Bronchial epithelial cell (primary cell): ENCODE data around the gene FHL1. TPM values are rescaled to one million over a fixed set of nuclear protein-coding genes. Genes with fewer than 3 reads are reported as not detected.

Source experiments
- DNase-seq: peaks from one replicate; pipeline ENCODE4 v3.0.0-alpha.2; 2010; ENCODE audit warnings: low read depth
- FAIRE-seq: peaks from 2 replicates; lab custom pipeline; 2011; peaks lifted over from hg19 to GRCh38; lab: Jason Lieb, UNC
- H3K27me3 ChIP-seq: 2 replicates; pipeline ENCODE4 v1.5.1; 2011; ENCODE audit warnings: low read length; ENCODE audit not compliant: control insufficient read depth, insufficient read depth
- H3K36me3 ChIP-seq: 2 replicates; pipeline ENCODE4 v1.5.1; 2011; ENCODE audit warnings: low read length; ENCODE audit not compliant: control insufficient read depth, insufficient read depth
- H3K4me3 ChIP-seq: 2 replicates; pipeline ENCODE4 v1.5.1; 2011; ENCODE audit warnings: mild to moderate bottlenecking, low read depth, low read length, control low read depth
- total RNA-seq: library from RNA; depleted of rRNA; stranded (reverse); fragments of >200 nt; gene quantifications from 2 replicates; pipeline ENCODE4 v1.2.1, GENCODE V29; 2014
- TF ChIP-seq, protein P1 (sequence below): IDR thresholded peaks from 2 replicates; pipeline ENCODE4 v1.5.1; 2011; ENCODE audit warnings: mild to moderate bottlenecking, moderate library complexity, low read length, control low read depth, inconsistent platforms; ENCODE audit not compliant: insufficient read depth, severe bottlenecking

FHL1 gene
- total RNA-seq, 1 donor from 2014 or later, result 45.5 TPM

DNA sequence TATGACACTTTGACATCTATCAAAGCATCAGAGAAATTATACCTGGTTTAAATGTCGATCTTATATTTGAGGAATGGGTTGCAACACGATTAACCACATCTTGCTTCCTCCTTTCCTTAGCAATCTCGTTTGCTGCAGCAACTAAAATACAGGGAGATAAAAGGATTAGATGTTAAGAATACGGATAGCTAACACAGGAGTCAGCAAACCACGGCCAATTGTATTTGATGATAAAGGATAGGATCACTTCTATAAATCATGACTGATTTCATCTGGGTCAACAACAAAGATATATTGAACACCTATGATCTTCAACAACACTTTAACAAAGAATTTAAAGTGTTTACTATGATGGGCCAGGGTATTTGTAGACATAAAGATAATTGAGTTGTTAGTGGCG is 98.9 kb downstream of the FHL1 start:
- DNase-seq (no peak), FAIRE-seq (no peak)
- Histone ChIP-seq H3K36me3 (peaks cover 3% of the 10 kb centered on the region), H3K4me3 (no peak overlapping the region), H3K27me3 (no peaks in the 10 kb centered on the region)
- TF ChIP-seq, protein P1, sequence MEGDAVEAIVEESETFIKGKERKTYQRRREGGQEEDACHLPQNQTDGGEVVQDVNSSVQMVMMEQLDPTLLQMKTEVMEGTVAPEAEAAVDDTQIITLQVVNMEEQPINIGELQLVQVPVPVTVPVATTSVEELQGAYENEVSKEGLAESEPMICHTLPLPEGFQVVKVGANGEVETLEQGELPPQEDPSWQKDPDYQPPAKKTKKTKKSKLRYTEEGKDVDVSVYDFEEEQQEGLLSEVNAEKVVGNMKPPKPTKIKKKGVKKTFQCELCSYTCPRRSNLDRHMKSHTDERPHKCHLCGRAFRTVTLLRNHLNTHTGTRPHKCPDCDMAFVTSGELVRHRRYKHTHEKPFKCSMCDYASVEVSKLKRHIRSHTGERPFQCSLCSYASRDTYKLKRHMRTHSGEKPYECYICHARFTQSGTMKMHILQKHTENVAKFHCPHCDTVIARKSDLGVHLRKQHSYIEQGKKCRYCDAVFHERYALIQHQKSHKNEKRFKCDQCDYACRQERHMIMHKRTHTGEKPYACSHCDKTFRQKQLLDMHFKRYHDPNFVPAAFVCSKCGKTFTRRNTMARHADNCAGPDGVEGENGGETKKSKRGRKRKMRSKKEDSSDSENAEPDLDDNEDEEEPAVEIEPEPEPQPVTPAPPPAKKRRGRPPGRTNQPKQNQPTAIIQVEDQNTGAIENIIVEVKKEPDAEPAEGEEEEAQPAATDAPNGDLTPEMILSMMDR, result no peak

DNA sequence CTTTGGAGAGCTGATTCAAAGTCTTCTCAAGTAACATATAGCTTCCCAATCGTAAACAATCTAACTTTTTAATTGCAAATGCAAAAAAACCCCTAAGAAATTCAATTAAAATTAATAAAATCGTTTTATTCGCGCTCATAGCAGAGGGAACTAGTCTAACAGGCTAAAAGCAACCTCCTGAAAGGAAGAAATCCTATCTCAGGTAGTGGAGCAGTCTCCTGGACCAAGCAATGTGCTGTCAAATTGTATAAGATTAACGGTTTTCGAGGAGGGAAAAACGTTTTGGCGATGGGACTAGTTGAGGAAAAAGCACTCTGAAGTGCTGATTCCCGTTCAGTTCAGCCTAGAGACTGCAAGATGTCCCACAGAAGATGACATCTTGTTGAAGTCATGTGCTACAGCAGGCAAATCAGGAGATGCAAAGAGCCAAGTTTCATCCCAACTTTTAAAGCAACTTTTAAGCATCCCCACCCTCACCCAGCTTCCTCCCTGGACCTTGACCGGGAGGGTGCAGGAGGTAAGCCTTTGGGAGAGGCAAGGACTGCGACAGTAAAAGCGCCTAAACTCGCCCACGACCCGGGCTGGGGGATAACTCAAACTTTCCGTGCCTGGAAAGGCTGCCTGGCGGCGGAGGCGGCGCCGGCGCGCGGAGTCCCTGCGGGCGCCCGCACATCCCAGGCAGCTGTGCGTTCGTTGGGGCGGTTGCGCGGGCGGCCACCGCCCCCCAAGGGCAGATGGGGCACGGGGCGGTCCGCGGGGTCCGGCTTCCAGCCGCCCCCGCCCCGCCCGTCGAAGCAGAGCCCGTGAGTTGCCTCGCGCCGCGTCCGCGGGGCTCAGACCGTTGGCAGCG is 103.1 kb downstream of the FHL1 start:
- no peaks in the 10 kb centered on the region for H3K36me3 ChIP-seq
- H3K27me3 ChIP-seq, result no peaks in the 10 kb centered on the region
- peak overlapping the region; percentile 62 for H3K4me3 ChIP-seq
- TF ChIP-seq, protein P1, result no peak
- DNase-seq, result peak; percentile 10
- FAIRE-seq, result no peak

DNA sequence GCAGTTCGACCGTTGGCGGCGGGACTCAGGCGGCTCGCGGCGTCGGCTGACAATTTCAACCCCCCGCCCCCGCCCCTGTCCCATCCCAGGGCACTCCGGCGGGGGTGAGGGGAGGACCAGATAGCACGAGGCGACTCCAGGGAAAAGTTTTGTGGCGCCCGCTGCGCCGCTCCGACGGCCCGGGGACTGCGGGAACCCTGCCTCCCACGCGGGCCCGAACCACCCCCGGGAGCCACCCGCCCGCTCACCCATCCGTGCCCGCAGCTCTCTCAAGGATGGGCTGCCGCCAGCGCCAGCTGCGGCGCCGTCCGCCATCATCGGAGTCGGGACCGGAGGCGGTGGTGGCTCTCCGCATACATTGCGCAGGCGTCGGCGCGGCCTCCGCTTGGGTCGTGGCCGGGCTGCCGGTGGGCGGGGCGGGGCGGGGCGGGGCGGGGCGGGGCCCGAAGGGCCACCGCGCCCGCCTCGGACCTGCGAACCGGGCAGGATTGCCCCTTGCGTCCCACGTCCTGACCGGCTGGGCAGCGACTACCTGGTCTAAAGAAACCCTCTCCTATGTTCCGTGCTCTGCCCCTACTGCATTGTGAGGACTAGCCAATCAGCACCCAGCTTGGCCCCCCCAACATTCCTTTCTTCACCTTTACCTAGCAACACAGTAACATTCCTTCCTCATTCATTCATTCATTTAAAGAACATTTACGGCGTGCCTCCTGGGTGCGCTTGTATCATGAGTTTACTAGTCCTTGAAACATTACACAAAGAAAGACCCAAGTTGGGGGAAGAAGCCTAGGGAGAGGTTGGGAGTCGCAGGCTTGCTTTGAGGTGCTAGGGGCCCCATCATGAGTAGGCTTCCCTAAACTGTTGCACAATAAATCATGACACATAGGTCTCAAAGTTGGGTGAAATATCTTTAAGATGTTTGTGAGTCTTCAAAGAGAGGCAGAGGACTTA is 104.0 kb downstream of the FHL1 start, which contains the start of gene MAP7D3:
TSS of gene MAP7D3 (minus strand) at position 360 of the 951 bp plus-strand sequence. CDS start at position 318, 42 bp downstream.
- FAIRE-seq (no peak), DNase-seq (peak; percentile 67)
- Histone ChIP-seq H3K4me3 (peak within 1 kb of the TSS; percentile 62), H3K27me3 (no peaks in the 10 kb centered on the region), H3K36me3 (no peaks in the 10 kb centered on the region)
- TF ChIP-seq, protein P1, result no peak

DNA sequence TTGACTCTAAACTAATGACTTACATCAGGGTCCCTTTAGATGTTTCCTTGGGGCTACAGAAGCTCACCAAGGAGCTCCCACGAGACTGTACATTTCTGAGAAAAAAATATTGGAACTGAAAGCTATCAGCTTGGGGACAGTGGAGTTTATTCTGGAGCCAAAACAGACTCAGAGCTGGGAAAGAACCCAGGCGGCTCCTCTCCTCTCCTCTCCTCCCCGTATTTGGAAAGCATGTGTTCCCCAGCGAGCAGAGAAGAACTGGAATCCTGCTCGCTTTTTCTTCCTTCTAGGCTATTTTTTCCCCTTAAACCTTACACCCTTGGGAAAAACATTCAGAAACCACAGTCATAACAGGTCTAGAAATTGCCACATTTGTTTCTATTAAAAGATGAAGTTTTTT is 108.2 kb downstream of the FHL1 start:
- no peaks in the 10 kb centered on the region for H3K27me3 ChIP-seq
- TF ChIP-seq, protein P1, result no peak
- no peaks in the 10 kb centered on the region for H3K36me3 ChIP-seq
- no peak overlapping the region for H3K4me3 ChIP-seq
- DNase-seq (no peak), FAIRE-seq (no peak)

DNA sequence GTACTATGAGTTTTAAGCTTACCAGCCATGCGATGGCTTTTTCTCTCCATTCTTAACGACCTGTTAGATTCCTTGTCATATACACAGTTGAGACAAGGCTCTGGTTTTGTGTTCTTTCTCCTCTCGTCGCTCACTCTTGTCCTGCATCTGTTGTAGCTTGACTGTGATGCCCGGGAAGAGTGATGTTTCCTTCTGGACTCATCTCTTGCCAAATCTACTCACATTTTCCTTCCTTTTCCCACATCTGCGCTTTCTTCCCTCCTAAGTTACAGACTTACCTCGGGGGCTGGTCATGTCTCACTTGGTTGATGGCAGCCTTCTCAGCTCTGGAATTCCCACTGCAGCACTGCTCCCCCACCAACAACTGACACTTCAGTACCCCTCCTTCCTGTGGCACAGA is 108.7 kb downstream of the FHL1 start:
- FAIRE-seq (peak; percentile 36), DNase-seq (no peak)
- H3K36me3 ChIP-seq, result no peaks in the 10 kb centered on the region
- no peak overlapping the region for H3K4me3 ChIP-seq
- no peaks in the 10 kb centered on the region for H3K27me3 ChIP-seq
- TF ChIP-seq, protein P1, result no peak
